Endothelial cell of umbilical vein (primary cell): ENCODE results near the gene TIPRL. TPM values are rescaled to one million over a fixed set of nuclear protein-coding genes. Genes with fewer than 3 reads are reported as not detected.

Source experiments
- BruUV-seq: library from RNA; stranded (reverse); fragments of 400-500 nt; replicated peaks from 2 replicates; lab custom pipeline; 2021; lab: Mats Ljungman, UMichigan
- CTCF ChIA-PET: fragments of 300-600, 350-600 bp; sonication (Branson Sonifier 250); formaldehyde crosslinking; loops from one replicate; lab custom pipeline; 2021; ENCODE audit warnings: antibody characterized with exemption, inconsistent platforms; lab: Charles Lee
- POLR2A ChIA-PET: fragments of 300-600, 350-600 bp; sonication (Branson Sonifier 250); formaldehyde crosslinking; loops from one replicate; lab custom pipeline; 2021; ENCODE audit warnings: antibody characterized with exemption, inconsistent platforms; lab: Charles Lee
- DNase-seq: peaks from one replicate; pipeline ENCODE4 v3.0.0-alpha.2; 2011; ENCODE audit warnings: low read depth, low spot score
- FAIRE-seq: peaks from 2 replicates; lab custom pipeline; 2011; peaks lifted over from hg19 to GRCh38; lab: Jason Lieb, UNC
- H2AFZ ChIP-seq: 2 replicates; pipeline ENCODE4 v1.6.0; 2012; ENCODE audit warnings: low read depth, low read length, control low read depth, inconsistent platforms
- H3K27ac ChIP-seq: 2 replicates; pipeline ENCODE4 v1.5.1; 2011; ENCODE audit warnings: low read depth, mild to moderate bottlenecking, control low read depth, low read length, moderate library complexity; ENCODE audit not compliant: insufficient read depth
- H3K27me3 ChIP-seq, 2 experiments: 2 replicates each; pipeline versions ENCODE4 v1.6.0 to v1.6.1; 2011; ENCODE audit warnings: low read length in 2 of 2, mixed read lengths in 1 of 2; ENCODE audit not compliant: control insufficient read depth in 2 of 2, insufficient read depth in 2 of 2
- H3K36me3 ChIP-seq, 2 experiments: 2 replicates in 1 of 2; 3 replicates in 1 of 2; pipeline ENCODE4 v1.5.1; 2011; ENCODE audit warnings: low read length in 2 of 2, mild to moderate bottlenecking in 1 of 2, moderate library complexity in 1 of 2; ENCODE audit not compliant: control insufficient read depth in 2 of 2, insufficient read depth in 2 of 2; ENCODE audit errors: extremely low read depth in 1 of 2
- H3K4me1 ChIP-seq: 3 replicates; pipeline ENCODE4 v1.5.1; 2011; ENCODE audit warnings: mild to moderate bottlenecking, low read length; ENCODE audit not compliant: control insufficient read depth, insufficient read depth; ENCODE audit errors: extremely low read depth
- H3K4me2 ChIP-seq: 2 replicates; pipeline ENCODE4 v1.6.1; 2011; ENCODE audit warnings: low read length, control low read depth, mixed read lengths; ENCODE audit not compliant: insufficient read depth
- H3K4me3 ChIP-seq, 3 experiments: fragments of 200-600 bp in 1 of 3; sonication (generic), shearing (Covaris generic) in 1 of 3; replicated peaks in 1 of 3; 2 replicates each; pipeline ENCODE4 v1.5.1; 2011 to 2016; ENCODE audit warnings: control low read depth in 3 of 3, low read length in 3 of 3, mild to moderate bottlenecking in 2 of 3, inconsistent platforms in 1 of 3, low read depth in 1 of 3, moderate library complexity in 1 of 3; ENCODE audit not compliant: insufficient read depth in 1 of 3
- H3K79me2 ChIP-seq: 2 replicates; pipeline ENCODE4 v1.6.0; 2012; ENCODE audit warnings: low read length, inconsistent platforms; ENCODE audit not compliant: control insufficient read depth, insufficient read depth
- H3K9ac ChIP-seq: replicated peaks from 2 replicates; pipeline ENCODE3; 2011; ENCODE audit warnings: low read length, control low read depth; ENCODE audit not compliant: insufficient read depth; ENCODE audit errors: extremely low read depth
- H3K9me1 ChIP-seq: replicated peaks from 3 replicates; pipeline ENCODE4 v1.6.0; 2011; ENCODE audit warnings: mild to moderate bottlenecking, low read length; ENCODE audit not compliant: control insufficient read depth, insufficient read depth; ENCODE audit errors: extremely low read depth
- H3K9me3 ChIP-seq: replicated peaks from 2 replicates; pipeline ENCODE4 v1.5.1; 2012; ENCODE audit warnings: low read length, inconsistent platforms; ENCODE audit not compliant: control insufficient read depth, insufficient read depth
- H4K20me1 ChIP-seq: replicated peaks from 2 replicates; pipeline ENCODE3; 2011; ENCODE audit warnings: mild to moderate bottlenecking, low read length; ENCODE audit not compliant: control insufficient read depth, insufficient read depth; ENCODE audit errors: extremely low read depth
- EZH2 ChIP-seq: IDR thresholded peaks from 2 replicates; pipeline ENCODE4 v1.6.1; 2012; ENCODE audit warnings: borderline replicate concordance, low read depth, mild to moderate bottlenecking, moderate library complexity, low read length, inconsistent platforms; ENCODE audit not compliant: severe bottlenecking
- FOS ChIP-seq: IDR thresholded peaks from 2 replicates; pipeline ENCODE4 v1.6.1; 2011; ENCODE audit warnings: mild to moderate bottlenecking, low read length, moderate library complexity, borderline replicate concordance; ENCODE audit not compliant: insufficient read depth
- GATA2 ChIP-seq: IDR thresholded peaks from 2 replicates; pipeline ENCODE4 v1.7.0; 2011; ENCODE audit warnings: low read depth, mild to moderate bottlenecking, moderate library complexity, mixed read lengths, low read length; ENCODE audit not compliant: insufficient read length, insufficient read depth
- JUN ChIP-seq: IDR thresholded peaks from 2 replicates; pipeline ENCODE4 v1.6.1; 2011; ENCODE audit warnings: borderline replicate concordance, low read depth; ENCODE audit not compliant: insufficient read length, insufficient read depth
- MAX ChIP-seq: IDR thresholded peaks from 2 replicates; pipeline ENCODE4 v1.6.1; 2011; ENCODE audit not compliant: insufficient read depth, insufficient read length
- MYC ChIP-seq: IDR thresholded peaks from one replicate; pipeline ENCODE4 v1.6.1; 2011; ENCODE audit warnings: mild to moderate bottlenecking, low read depth, low read length
- POLR2A ChIP-seq: IDR thresholded peaks from 2 replicates; pipeline ENCODE4 v1.6.1; 2012; ENCODE audit warnings: low read depth, mild to moderate bottlenecking, control low read depth, low read length
- POLR2AphosphoS5 ChIP-seq: IDR thresholded peaks from 2 replicates; pipeline ENCODE4 v1.6.1; 2012; ENCODE audit warnings: low read depth, mild to moderate bottlenecking, control low read depth, low read length, moderate library complexity; ENCODE audit not compliant: insufficient read depth
- dilution Hi-C: fragments of 300-500 bp; cut with MboI; formaldehyde crosslinking; loops from one replicate; pipeline ENCODE4 v1.15.0; 2019; ENCODE audit warnings: low sequenced_read_pairs; ENCODE audit not compliant: extremely low pct_ligation_motif_present
- intact Hi-C: fragments of 100-400 bp; cut with micrococcal nuclease; formaldehyde crosslinking; loops from one replicate; pipeline ENCODE4 v1.10.0; 2022
- polyA plus RNA-seq, 4 experiments: library from polyadenylated mRNA; depleted of rRNA in 3 of 4; stranded (reverse) in 3 of 4; unstranded in 1 of 4; fragments of >200 nt; gene quantifications; 2 replicates each; pipeline versions ENCODE4 v1.2.1 to v1.2.3, GENCODE V29; 2011 to 2012; ENCODE audit warnings: missing spikeins in 1 of 4
- total RNA-seq: library from RNA; stranded (reverse); gene quantifications from 2 replicates; pipeline ENCODE4 v1.2.3, GENCODE V29; 2021
- TF ChIP-seq, protein P1 (sequence below), 2 donors: IDR thresholded peaks; 1 replicate in 1 of 2; 2 replicates in 1 of 2; pipeline ENCODE4 v1.5.1; 2011; ENCODE audit warnings: low read length in 2 of 2, mild to moderate bottlenecking in 2 of 2, moderate library complexity in 2 of 2, control low read depth in 1 of 2, inconsistent platforms in 1 of 2, low read depth in 1 of 2; ENCODE audit not compliant: insufficient read depth in 1 of 2; ENCODE audit errors: extremely low read depth in 1 of 2

TIPRL gene
- total and polyA plus RNA-seq, 2 donors (not counting 3 experiments of a cell fraction or from before 2014, with no cell fraction given), result 14.0 to 45.8 TPM

DNA sequence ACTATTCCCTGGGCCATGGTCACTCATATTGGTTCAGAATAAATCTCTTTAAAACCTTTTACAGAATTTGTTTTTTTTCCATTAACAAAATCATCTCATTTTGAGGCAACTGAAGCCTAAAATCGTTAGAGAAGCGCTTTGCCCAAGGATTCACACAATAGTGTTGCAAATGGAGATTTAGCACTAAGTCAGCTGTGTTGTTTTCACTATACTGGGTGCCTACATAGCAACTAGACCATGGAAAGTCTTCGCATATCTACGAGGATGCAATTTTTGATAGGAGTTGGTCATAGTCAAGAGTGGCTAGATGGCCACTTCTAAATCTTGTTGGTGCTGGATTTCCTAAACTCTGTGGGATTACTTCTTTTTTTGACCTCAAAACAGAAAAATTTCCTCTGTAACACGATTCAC is 530 bp upstream of the TIPRL start:
- no peak for TF ChIP-seq JUN
- no peak for TF ChIP-seq EZH2
- no peak for TF ChIP-seq POLR2A
- TF ChIP-seq MAX, result no peak
- no peak for TF ChIP-seq MYC
- Histone ChIP-seq H4K20me1 (no peaks in the 10 kb centered on the region), H3K4me2 (peak overlapping the region; percentile 74), H3K4me3 (peak overlapping the region in 2 of 3 experiments; percentile 38 to 88), H2AFZ (peak overlapping the region; percentile 45), H3K9me3 (no peaks in the 10 kb centered on the region), H3K4me1 (peaks cover 12% of the 10 kb centered on the region), H3K79me2 (peaks cover 30% of the 10 kb centered on the region), H3K36me3 (no peaks in the 10 kb centered on the region), H3K9ac (peak overlapping the region; percentile 53), H3K27me3 (peaks cover 0 to 2% of the 10 kb centered on the region in 2 experiments), H3K9me1 (no peaks in the 10 kb centered on the region), H3K27ac (peak overlapping the region; percentile 39)
- intact Hi-C loops (loop anchor here (1.0 to 2.0 kb wide), 5 partner anchors 31 to 1189 kb away; partner anchors contain the start of gene NME7), dilution Hi-C loops (no loop called here)
- ChIA-PET POLR2A (interaction anchor here (0.7 kb wide), 1 partner anchor 10 kb away, joined by 3 read pairs; no protein-coding TSS in a partner anchor), CTCF (no interaction called here)
- no peak for DNase-seq
- TSS peak; percentile 74 for BruUV-seq
- no peak for FAIRE-seq

- FAIRE-seq (no peak), DNase-seq (no peak)
- H2AFZ ChIP-seq, result peak overlapping the region; percentile 80
- H3K79me2 ChIP-seq, result peaks cover 39% of the 10 kb centered on the region
- H3K4me3 ChIP-seq, result peak overlapping the region; percentile 88 to 99 (median 99)
- dilution Hi-C loops, result no loop called here
- no peaks in the 10 kb centered on the region for H3K9me1 ChIP-seq
- H3K27me3 ChIP-seq, result no peaks in the 10 kb centered on the region
- POLR2A ChIA-PET, result no interaction called here
- peak overlapping the region; percentile 69 for H3K27ac ChIP-seq
- H3K9ac ChIP-seq, result peak overlapping the region; percentile 94
- H3K36me3 ChIP-seq, result no peaks in the 10 kb centered on the region
- TF ChIP-seq, protein P1, sequence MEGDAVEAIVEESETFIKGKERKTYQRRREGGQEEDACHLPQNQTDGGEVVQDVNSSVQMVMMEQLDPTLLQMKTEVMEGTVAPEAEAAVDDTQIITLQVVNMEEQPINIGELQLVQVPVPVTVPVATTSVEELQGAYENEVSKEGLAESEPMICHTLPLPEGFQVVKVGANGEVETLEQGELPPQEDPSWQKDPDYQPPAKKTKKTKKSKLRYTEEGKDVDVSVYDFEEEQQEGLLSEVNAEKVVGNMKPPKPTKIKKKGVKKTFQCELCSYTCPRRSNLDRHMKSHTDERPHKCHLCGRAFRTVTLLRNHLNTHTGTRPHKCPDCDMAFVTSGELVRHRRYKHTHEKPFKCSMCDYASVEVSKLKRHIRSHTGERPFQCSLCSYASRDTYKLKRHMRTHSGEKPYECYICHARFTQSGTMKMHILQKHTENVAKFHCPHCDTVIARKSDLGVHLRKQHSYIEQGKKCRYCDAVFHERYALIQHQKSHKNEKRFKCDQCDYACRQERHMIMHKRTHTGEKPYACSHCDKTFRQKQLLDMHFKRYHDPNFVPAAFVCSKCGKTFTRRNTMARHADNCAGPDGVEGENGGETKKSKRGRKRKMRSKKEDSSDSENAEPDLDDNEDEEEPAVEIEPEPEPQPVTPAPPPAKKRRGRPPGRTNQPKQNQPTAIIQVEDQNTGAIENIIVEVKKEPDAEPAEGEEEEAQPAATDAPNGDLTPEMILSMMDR (IDR thresholded peaks at IDR 0.05; ENCODE audit: extremely low read depth in 1 of 2, insufficient read depth in 1 of 2, low read depth in 1 of 2, low read length in 2 of 2), result no peak
- TF ChIP-seq POLR2AphosphoS5 (no peak), POLR2A (no peak), GATA2 (no peak), MAX (no peak), FOS (no peak), JUN (no peak), MYC (no peak), EZH2 (no peak)
- CTCF ChIA-PET, result interaction anchor here (1.0 to 1.3 kb wide), 3 partner anchors 56 to 163 kb away, joined by 3 to 6 read pairs (median 5); no protein-coding TSS in a partner anchor
- no peaks in the 10 kb centered on the region for H3K9me3 ChIP-seq
- H3K4me2 ChIP-seq, result peak overlapping the region; percentile 95
- no peaks in the 10 kb centered on the region for H4K20me1 ChIP-seq
- intact Hi-C loops, result loop anchor here (1.0 to 2.0 kb wide), 4 partner anchors 33 to 1187 kb away; partner anchors contain the start of genes DCAF6 and NME7
- BruUV-seq, result no TSS peak
- H3K4me1 ChIP-seq, result peaks cover 12% of the 10 kb centered on the region
Observed at GRCh38 chr1:168179438-168180147, 831 bp downstream of the TIPRL start.
